Measurements from ENCODE around the gene PIEZO1. TPM values are rescaled to one million over a fixed set of nuclear protein-coding genes. Genes with fewer than 3 reads are reported as not detected.

PIEZO1 gene
- total RNA-seq, 1 donor from 2014 or later = 92.7 TPM

- DNase-seq = no peak
Measured at GRCh38 chr16:88749358-88749757, 35.7 kb downstream of the PIEZO1 start.

DNA sequence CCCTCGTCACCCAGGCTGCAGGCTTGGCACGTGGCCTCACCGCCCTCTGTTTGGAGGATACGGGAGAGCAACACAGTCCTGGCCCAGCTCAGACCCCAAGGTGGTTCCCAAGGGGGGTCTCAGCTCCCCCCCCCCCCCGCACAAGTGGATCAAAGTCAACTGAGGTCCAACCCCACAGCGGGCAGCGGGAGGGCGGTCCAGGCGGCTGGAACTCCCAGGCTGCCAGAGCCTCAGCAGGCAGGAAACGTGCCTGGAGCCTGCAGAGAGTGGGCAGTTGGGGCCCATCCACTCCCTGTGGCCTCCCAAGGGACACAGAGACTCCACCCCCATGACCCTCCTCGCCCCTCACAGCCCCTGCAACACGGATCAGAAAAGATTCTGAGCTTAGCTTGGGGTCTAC, 36.7 kb downstream of the PIEZO1 start:
- DNase-seq = no peak

DNA sequence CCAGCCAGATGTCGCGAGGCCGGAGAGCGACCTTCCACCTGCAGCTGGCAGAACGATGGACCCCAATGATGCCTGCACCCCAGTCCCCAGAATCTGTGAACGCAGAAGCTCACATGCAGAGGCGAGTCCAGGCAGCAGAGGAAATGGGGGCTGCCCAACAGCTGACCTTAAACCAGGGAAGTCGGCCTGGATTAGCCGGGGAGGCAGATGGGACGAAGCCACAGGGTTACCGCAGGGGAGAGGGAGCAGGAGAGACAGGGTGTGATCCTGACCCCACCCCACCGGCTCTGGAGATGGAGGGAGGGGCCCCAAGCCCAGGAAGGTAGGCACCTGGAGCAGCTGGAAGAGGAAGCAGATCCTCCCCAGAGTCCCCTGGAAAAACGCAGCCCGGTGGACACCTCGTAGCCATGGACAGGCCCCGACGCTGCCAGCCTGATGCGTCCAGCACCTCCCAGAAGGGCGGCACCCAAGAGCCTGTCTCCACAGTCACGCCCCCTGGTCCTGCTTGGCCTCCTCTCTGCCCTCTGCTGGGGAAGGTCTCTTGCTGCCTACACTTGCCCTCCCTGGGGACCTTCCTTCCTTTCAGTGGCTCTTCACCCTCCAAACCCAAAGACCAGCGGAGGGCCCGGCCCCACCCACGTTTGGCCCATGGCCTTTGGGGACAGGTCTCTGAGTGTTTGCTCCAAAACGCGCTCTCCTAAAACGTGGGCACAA, 37.3 kb downstream of the PIEZO1 start:
- no peak for DNase-seq

DNA sequence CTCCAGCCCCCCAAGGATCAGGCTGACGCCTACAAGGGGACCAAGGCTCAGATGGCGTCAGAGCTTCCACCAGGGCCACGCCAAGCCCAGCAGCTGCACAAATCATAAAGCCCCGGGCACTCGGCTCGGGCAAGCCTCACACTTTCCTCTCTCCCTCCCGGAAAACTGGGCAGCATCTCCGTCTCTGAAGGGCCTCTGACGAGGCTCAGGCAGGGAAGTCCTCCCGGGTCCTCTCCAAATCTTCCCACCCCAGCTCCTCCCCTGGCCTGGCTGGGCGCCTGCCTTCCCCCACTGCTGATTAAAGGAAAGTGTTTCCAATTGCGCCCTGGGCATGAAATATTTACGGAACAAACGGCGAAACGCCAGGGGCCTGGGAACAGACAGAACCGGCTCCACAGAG, 38.5 kb downstream of the PIEZO1 start:
- DNase-seq = peak; percentile 94

DNA sequence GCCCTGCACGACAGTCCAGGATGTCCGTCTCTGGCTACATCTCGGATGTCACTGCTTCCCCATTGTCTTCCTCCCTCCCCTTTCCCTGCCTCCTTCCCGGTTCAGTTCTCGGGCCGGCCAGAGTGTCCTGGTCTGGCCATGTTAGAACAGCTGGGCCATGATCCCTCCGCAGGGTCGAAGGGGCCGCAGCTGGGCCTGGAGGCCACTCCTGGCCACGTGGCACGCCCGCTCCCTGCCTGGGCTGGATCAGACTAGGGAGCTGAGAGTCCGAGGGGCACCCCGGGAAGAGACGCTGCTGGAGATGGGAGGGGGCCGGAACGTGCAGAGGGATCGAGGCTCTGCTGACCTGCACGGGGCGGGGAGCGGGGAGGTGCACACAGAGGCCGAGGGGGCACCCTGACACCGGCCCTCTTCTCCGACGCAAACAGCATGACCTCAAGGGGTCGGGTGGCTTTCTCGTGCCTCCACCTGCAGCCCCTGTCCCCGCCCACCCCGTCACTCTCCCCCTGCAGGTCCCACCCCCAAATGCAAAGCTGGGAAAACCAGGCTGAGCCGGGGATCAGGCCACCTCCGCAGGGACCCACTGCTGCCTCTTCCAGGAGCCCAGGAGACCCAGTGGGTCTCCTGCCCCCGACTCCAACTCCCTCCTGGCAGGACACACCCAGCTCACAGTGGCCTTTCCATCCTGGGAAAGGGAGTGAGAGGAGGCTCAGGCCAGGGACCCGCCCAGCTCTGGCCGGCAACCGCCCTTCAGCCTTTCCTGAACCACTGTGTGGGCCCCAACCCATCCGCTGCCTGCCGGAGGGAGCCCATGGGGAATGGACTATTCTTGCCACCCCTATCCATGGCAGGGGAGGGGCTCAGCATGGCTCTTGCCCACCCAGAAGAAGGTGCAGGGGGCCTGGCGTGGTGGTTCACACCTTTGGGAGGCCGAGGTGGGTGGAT, 40.2 kb downstream of the PIEZO1 start:
- no peak for DNase-seq

GRCh38 chr16:88743693-88744576, 41.1 kb downstream of the PIEZO1 start:
- DNase-seq = peak; percentile 74

DNA sequence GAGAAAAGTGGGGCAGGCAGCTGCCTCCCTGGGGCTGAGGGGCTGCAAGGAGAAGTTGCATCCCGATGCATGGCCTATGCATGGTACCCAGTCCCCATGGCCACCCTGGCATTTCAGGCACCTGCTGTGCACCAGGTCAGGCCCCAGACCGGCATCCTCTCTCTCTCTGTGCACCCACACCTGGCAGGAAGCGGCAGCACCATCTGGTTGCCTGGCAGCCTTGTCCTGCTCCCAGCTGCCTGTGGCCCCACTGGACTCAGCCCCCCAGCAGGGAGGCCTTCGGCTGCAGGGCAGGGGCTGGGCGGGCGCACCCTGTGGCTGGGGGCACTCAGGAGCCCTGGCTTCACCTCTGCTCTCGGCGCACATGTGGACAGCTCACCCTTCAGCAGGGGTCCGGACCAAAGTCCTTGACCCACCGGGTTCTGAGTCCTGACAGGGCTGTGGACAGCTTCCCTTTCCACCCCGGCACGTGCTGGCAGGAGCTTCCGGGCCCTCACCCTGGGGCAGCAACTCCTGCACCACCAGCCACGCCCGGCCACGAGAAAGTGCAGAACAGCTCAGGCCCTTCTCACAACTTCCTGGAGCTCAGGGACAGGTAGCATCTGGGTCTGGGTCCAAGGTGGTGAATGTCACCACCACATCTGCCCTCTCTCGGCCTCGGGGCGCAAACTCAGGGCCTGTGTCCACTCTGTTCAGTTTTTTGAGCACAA, 42.0 kb downstream of the PIEZO1 start:
- no peak for DNase-seq

DNA sequence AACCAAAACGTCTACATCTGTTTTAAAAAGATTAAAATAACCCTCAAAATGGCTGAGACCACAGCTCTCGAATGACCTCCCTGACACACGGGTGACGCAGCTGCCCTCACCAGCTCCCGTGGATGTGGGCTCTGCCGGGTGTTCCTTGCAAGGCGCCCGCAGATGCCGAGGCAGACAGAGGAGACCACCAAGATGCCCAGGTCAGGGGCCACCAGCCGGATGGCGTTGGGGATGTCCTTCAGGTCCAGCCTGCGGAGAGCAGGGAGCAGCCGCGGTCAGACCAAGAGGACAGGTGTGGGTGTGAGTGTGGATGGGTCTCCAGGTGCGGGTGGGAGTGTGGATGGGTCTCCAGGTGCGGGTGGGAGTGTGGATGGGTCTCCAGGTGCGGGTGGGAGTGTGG, 43.7 kb downstream of the PIEZO1 start:
- DNase-seq = no peak

DNA sequence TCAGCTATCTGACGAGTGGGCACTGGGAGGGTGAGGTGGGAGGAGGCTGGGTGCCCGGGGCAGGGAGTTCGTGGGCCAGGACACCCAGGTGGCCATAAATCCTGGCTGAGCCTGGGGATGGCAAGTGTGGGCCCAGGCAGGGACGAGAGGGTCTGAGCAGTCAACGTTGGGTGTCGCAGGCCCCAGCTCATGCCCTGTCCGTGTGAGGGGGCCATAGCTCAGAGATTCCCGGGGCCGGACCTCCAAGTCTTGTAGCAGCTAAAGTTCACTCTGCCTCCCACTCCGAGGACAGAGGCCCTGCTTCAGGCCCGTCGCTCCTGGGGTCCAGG, 44.3 kb downstream of the PIEZO1 start:
- no peak for DNase-seq

GRCh38 chr16:88739977-88740726, 44.9 kb downstream of the PIEZO1 start:
- no peak for DNase-seq

DNA sequence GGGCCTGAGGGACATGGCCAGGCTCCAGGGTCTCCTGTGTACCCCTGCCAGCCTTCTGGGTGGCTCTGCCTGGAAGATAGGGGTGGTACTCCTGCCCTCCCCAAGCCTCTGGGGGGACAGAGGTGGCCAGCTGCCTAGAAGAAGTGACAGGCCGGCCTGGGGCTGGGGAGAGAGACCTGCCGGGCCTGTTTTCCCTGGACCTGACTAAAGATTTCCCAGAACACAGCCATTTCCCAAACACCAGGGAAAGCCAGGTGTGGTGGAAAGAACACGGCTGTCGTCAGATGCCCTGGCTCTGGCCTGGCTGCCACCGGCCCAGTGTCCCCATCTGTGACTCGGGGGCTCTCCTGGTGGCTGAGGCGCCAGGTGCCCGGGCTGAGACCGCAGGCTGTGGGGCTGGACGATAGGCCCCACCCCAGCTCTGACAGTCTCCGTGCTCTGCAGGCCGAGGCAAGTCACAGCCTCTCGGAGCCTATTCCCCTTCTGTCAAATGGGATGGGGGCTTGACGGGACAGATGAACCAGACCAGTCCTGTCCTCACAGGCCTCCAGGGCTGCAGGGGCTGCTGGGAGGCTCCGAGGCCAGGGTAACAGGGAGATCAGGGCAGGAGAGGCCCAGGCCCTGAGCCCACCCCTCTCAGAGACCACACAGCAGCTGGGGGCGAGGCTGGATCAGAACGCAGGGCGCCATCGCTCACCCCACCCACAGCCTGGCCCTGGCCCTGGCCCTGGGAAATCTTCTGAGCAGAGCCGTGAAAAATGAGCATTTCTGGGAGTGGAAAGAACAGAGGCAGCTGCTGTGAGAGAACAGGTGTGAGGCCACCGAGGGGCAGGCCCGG, 45.7 kb downstream of the PIEZO1 start:
- DNase-seq = peak; percentile 89

- DNase-seq = no peak
Measured at GRCh38 chr16:88738151-88739084, 46.6 kb downstream of the PIEZO1 start.

DNA sequence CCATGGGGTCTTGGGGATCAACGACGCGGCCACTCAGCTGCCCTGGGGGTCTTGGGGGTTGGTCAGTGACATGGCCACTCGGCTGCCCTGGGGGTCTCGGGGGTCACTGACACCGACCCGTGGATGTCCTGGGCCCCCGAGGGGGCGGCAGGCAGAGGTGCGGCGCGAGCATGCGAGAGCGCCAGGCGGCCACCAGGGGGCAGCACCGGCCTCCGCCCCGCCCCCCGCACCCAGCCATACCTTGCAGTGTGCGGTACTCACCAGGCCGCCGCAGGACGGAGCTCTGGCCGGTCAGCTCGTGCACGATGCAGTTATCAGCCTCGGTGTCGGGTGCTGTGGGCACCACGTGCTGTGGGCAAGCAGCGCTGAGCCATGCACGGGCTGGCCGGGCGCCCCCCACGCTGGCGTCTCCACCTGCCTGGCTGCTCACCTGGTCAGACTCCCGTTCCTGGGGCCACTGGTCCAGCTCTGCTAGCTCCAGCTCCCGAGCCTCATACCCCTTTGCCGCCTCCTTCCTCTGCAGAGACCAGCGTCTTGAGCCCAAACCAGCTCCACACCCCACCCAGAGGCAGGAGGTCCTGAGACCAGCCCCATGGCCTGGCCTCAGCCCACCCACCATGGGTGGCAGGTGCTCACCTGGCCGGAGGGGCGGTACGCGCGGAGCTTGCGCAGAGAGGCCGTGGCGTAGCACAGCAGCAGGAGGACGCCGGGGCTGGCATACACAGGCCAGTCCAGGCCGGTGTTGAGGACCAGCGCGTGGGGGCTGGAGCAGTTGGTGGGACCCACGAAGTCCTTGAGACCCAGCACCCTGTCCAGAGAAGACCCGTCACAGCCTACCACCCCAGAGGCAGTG, 47.5 kb downstream of the PIEZO1 start:
- peak; percentile 72 for DNase-seq

- DNase-seq = no peak
Measured at GRCh38 chr16:88736496-88736895, 48.5 kb downstream of the PIEZO1 start.

GRCh38 chr16:88736088-88736487, 48.9 kb downstream of the PIEZO1 start:
- DNase-seq = no peak

DNA sequence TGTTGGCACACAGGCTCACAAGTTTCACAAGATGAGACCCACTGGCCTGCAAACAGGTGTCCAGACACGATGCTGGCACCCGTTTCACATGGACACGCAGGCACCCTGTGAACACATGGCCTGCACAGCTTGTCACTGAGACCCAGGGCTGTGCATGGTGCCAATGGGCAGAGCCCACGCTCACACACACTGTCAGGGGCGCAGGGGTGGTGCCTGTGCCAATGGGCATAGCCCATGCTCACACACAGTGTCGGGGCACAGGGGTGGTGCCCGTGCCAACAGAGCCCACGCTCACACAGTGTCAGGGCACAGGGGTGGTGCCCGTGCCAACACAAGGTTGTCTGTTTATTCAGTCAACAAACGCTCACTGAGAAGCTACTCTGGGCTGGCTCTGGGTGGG, 49.4 kb downstream of the PIEZO1 start:
- no peak for DNase-seq

DNA sequence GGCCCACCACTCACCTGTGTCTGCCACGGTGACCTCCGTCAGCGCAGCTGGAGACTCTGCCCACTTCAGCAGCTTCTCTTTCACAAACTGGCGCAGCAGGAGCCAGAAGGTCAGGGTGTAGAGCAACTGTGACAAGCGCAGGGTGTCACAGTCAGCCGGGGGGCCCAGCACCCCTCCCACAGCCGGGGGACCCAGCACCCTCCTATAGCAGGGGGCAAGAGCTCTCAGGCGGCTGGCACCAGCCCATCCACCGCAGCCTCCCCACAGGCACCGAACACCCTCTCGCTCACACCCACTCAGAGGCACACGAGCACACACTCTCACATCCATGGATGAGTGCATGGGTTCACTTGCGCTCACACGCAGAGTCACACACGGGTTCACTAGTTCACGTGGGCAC, 49.9 kb downstream of the PIEZO1 start:
- DNase-seq = no peak

DNA sequence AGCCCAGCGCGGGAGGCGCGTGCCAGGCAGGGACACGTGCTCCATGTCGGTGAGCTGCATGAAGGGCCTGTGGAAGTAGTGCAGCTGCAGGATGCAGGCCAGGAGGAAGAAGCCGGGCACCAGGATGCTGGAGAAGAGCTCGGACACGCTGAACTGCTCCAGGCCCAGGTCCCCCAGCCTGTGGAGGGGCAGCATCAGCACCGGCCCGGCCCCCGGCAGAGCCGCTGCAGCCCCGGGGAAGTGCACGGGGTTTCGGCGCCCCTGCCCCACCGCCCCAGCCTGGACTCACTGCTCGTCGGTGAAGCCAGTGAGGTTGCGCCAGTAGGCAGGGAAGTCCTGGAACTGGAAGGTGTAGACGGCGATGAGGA, 50.7 kb downstream of the PIEZO1 start:
- no peak for DNase-seq
